Gastrocnemius medialis (tissue), 4 donors: ENCODE results near the gene UBE3C. TPM values are rescaled to one million over a fixed set of nuclear protein-coding genes. Genes with fewer than 3 reads are reported as not detected.

ENCODE experiments used
- ATAC-seq, 2 donors: fragments of 150-250 bp; one replicate each; pipeline ENCODE4 v1.9.1; 2016
- DNase-seq, 2 donors: peaks; one replicate each; pipeline ENCODE4 v3.0.0-alpha.2; 2019
- H3K27ac ChIP-seq, 4 donors: fragments of 200-600 bp; sonication (generic); 1 replicate in 1 of 4; 2 replicates in 3 of 4; pipeline ENCODE4 v1.5.1; 2016 to 2018; ENCODE audit warnings: mild to moderate bottlenecking in 2 of 4, moderate library complexity in 1 of 4
- H3K27me3 ChIP-seq, 3 donors: fragments of 200-600 bp; sonication (generic) in 2 of 3; 1 replicate in 1 of 3; 2 replicates in 2 of 3; pipeline versions ENCODE4 v1.5.1 to v1.6.0; 2016 to 2019; ENCODE audit warnings: mild to moderate bottlenecking in 1 of 3, moderate library complexity in 1 of 3
- H3K36me3 ChIP-seq, 2 donors: fragments of 200-600 bp; sonication (generic) in 1 of 2; one replicate each; pipeline ENCODE4 v1.5.1; 2017 to 2018
- H3K4me1 ChIP-seq, 2 donors: fragments of 200-600 bp; sonication (generic) in 1 of 2; one replicate each; pipeline ENCODE4 v1.5.1; 2016 to 2017; ENCODE audit warnings: mild to moderate bottlenecking in 2 of 2
- H3K4me3 ChIP-seq, 4 donors: fragments of 200-600 bp; sonication (generic) in 3 of 4; 1 replicate in 1 of 4; 2 replicates in 3 of 4; pipeline ENCODE4 v1.5.1; 2016 to 2019; ENCODE audit warnings: mild to moderate bottlenecking in 2 of 4
- H3K9me3 ChIP-seq, 3 donors: fragments of 200-600 bp; sonication (generic) in 2 of 3; 1 replicate in 1 of 3; 2 replicates in 2 of 3; pipeline ENCODE4 v1.5.1; 2016 to 2019
- POLR2A ChIP-seq, 2 donors: fragments of 450-650 bp; IDR thresholded peaks; one replicate each; pipeline ENCODE4 v1.6.1; 2017; ENCODE audit warnings: antibody characterized with exemption in 2 of 2, mild to moderate bottlenecking in 2 of 2, moderate library complexity in 2 of 2
- in situ Hi-C, 4 donors: fragments of 200-750 bp; cut with MboI; loops; one replicate each; pipeline versions ENCODE4 v1.15.0 to v1.8.0; 2017; ENCODE audit warnings: low sequenced_read_pairs in 4 of 4
- intact Hi-C: fragments of 100-400 bp; cut with DNase I; formaldehyde crosslinking; loops from one replicate; pipeline ENCODE4 v1.15.1; 2023; ENCODE audit warnings: low total_unique reads
- total RNA-seq, 4 donors: library from RNA; depleted of rRNA; stranded (reverse); fragments of >200 nt; gene quantifications; one replicate each; pipeline versions ENCODE4 v1.1.0 to v1.2.3, GENCODE V29; 2016
- TF ChIP-seq, protein P1 (sequence below), 5 experiments: fragments of 450-650 bp in 3 of 5; fragments of 200-600 bp in 2 of 5; sonication (generic) in 2 of 5; IDR thresholded peaks in 4 of 5; conservative IDR thresholded peaks in 1 of 5; 1 replicate in 4 of 5; 2 replicates in 1 of 5; pipeline ENCODE4 v1.5.1; 2016 to 2019; ENCODE audit warnings: antibody characterized with exemption in 5 of 5, mild to moderate bottlenecking in 3 of 5, moderate library complexity in 3 of 5

UBE3C gene
- total RNA-seq, 4 donors from 2014 or later = 64.4 to 123 (median 76.3) TPM

DNA sequence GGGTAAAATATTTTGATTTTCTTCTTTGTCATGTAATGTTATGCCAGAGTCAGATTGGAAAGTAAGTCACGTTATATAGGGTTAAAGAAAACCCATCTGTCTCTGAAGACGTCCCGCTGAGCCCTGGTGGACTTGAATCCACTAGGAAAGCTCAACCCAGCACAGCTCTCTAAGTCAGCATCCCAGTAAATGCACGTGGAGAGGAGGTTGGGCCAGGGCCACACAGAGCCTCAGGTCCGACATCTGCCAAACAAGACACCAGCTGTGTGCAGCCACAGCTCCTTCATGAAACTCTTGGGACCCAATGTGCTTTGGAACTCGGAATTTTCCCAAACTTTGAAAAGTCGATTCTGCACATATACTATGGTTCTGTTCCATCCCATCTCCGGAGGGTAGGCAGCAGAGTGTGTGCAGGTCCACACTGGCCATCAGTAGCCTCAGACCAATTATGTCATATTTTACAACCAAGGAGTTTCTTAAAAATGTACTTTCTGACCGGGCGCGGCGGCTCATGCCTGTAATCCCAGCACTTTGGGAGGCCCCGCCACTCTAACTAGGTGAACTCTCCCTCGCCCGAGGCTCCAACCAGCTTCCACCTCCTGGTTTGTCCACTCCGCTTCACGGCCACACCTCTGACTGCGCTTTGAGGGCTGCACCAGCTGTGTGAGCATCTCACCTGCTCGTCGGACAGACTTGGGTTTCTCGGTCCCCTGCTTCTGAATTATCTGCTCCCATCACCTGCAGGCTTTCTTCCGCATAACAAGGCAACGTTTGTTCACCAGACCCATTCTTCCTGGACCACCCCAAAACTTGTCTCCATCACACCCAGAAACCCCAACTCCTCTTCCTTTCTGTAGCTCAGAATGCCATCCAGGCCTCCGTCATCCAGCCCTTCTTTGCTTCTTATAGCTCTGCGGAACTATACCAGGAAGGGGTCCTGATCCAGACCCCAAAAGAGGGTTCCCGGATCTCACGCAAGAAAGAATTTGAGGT, 168.4 kb downstream of the UBE3C start:
- intact Hi-C loops (no loop called here), in situ Hi-C loops (no loop called here)
- no peaks in the 10 kb centered on the region for H3K9me3 ChIP-seq
- no peaks in the 10 kb centered on the region for H3K4me1 ChIP-seq
- no peaks in the 10 kb centered on the region for H3K27me3 ChIP-seq
- no peaks in the 10 kb centered on the region for H3K36me3 ChIP-seq
- ATAC-seq (no peak), DNase-seq (no peak)
- TF ChIP-seq, protein P1, sequence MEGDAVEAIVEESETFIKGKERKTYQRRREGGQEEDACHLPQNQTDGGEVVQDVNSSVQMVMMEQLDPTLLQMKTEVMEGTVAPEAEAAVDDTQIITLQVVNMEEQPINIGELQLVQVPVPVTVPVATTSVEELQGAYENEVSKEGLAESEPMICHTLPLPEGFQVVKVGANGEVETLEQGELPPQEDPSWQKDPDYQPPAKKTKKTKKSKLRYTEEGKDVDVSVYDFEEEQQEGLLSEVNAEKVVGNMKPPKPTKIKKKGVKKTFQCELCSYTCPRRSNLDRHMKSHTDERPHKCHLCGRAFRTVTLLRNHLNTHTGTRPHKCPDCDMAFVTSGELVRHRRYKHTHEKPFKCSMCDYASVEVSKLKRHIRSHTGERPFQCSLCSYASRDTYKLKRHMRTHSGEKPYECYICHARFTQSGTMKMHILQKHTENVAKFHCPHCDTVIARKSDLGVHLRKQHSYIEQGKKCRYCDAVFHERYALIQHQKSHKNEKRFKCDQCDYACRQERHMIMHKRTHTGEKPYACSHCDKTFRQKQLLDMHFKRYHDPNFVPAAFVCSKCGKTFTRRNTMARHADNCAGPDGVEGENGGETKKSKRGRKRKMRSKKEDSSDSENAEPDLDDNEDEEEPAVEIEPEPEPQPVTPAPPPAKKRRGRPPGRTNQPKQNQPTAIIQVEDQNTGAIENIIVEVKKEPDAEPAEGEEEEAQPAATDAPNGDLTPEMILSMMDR (IDR thresholded peaks at IDR 0.05 in 4 of 5, conservative IDR thresholded peaks at IDR 0.05 in 1 of 5) = no peak
- no peak for TF ChIP-seq POLR2A (IDR thresholded peaks at IDR 0.05)
- no peak overlapping the region for H3K27ac ChIP-seq
- H3K4me3 ChIP-seq = no peak overlapping the region

GRCh38 chr7:157309988-157310668, 171.4 kb downstream of the UBE3C start:
- H3K4me1 ChIP-seq = no peaks in the 10 kb centered on the region
- H3K9me3 ChIP-seq = no peaks in the 10 kb centered on the region
- H3K27me3 ChIP-seq = no peaks in the 10 kb centered on the region
- TF ChIP-seq, protein P1 (IDR thresholded peaks at IDR 0.05 in 4 of 5, conservative IDR thresholded peaks at IDR 0.05 in 1 of 5) = no peak
- no peak for TF ChIP-seq POLR2A (IDR thresholded peaks at IDR 0.05)
- in situ Hi-C loops (no loop called here), intact Hi-C loops (no loop called here)
- H3K27ac ChIP-seq = no peak overlapping the region
- no peak for DNase-seq
- no peaks in the 10 kb centered on the region for H3K36me3 ChIP-seq
- H3K4me3 ChIP-seq = no peak overlapping the region
- ATAC-seq = no peak

DNA sequence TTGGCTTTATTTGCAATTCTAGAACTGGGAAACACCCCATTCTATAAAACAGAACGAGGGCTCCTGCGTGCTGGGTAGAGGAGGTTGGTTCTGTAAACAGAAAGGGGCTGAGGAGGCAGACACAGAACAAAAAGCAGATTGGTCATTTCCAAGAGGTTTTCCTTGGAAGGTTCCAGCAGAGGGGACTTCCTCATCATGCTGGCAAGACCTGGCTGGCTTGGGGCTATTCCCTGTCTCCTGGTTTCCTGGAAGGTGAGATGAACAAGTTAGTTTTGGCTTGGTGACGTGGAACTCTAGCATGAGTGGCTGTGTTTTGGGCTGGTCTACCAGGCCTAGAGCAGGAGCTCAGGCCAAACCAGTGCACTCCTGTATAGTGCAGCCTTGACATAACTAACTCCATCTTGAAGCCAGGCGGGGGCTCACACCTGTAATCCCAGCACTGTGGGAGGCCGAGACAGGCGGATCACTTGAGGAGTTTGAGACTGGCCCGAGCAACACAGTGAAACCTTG, 172.0 kb downstream of the UBE3C start:
- H3K4me1 ChIP-seq = no peaks in the 10 kb centered on the region
- no peaks in the 10 kb centered on the region for H3K27me3 ChIP-seq
- no peak overlapping the region for H3K4me3 ChIP-seq
- DNase-seq (no peak), ATAC-seq (no peak)
- H3K36me3 ChIP-seq = no peaks in the 10 kb centered on the region
- H3K27ac ChIP-seq = no peak overlapping the region
- H3K9me3 ChIP-seq = no peaks in the 10 kb centered on the region
- in situ Hi-C loops (no loop called here), intact Hi-C loops (no loop called here)
- TF ChIP-seq, protein P1 (IDR thresholded peaks at IDR 0.05 in 4 of 5, conservative IDR thresholded peaks at IDR 0.05 in 1 of 5) = no peak
- no peak for TF ChIP-seq POLR2A (IDR thresholded peaks at IDR 0.05)

GRCh38 chr7:157312941-157313340, 174.2 kb downstream of the UBE3C start:
- H3K4me1 ChIP-seq = no peaks in the 10 kb centered on the region
- ATAC-seq (no peak), DNase-seq (no peak)
- no peak overlapping the region for H3K4me3 ChIP-seq
- H3K27ac ChIP-seq = no peak overlapping the region
- no peaks in the 10 kb centered on the region for H3K9me3 ChIP-seq
- intact Hi-C loops = no loop called here
- H3K27me3 ChIP-seq = no peaks in the 10 kb centered on the region
- TF ChIP-seq POLR2A (IDR thresholded peaks at IDR 0.05) = no peak
- in situ Hi-C loops = no loop called here
- no peaks in the 10 kb centered on the region for H3K36me3 ChIP-seq

DNA sequence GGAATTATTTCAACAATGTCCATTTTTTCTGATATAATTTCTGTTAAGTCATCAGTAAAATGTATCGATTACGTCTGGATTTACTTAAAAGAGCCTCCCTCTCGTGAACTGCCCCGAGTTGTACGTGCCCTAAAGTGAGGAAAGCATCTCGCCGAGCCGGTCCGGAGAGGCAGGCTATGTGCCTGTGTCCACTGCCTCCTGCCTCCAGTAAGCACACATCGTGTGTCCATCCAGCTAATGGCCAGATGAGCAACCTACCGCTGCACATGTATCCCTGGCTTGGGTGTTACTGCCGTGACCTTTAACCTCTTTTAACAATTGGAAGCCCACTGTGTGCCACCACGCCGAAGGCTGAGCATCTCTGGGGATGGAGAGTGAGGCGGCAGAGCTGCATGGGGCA, 174.9 kb downstream of the UBE3C start:
- no peak overlapping the region for H3K4me3 ChIP-seq
- H3K4me1 ChIP-seq = no peaks in the 10 kb centered on the region
- intact Hi-C loops (no loop called here), in situ Hi-C loops (no loop called here)
- DNase-seq = no peak
- H3K27ac ChIP-seq = no peak overlapping the region
- H3K36me3 ChIP-seq = no peaks in the 10 kb centered on the region
- no peaks in the 10 kb centered on the region for H3K9me3 ChIP-seq
- no peaks in the 10 kb centered on the region for H3K27me3 ChIP-seq
- ATAC-seq = no peak
- TF ChIP-seq, protein P1 (IDR thresholded peaks at IDR 0.05 in 4 of 5, conservative IDR thresholded peaks at IDR 0.05 in 1 of 5) = no peak
- no peak for TF ChIP-seq POLR2A (IDR thresholded peaks at IDR 0.05)
